AG09319 (cell line): ENCODE measurements around the gene ZFR2.

ENCODE experiments used
- DNase-seq: peaks from one replicate; pipeline ENCODE4 v3.0.0-alpha.2; 2010; ENCODE audit warnings: low read depth; ENCODE audit errors: extremely low read depth
- TF ChIP-seq, protein P1 (sequence below): IDR thresholded peaks from 2 replicates; pipeline ENCODE4 v1.5.1; 2011; ENCODE audit warnings: low read depth, mild to moderate bottlenecking, inconsistent platforms, low read length, moderate library complexity

ZFR2 gene

DNA sequence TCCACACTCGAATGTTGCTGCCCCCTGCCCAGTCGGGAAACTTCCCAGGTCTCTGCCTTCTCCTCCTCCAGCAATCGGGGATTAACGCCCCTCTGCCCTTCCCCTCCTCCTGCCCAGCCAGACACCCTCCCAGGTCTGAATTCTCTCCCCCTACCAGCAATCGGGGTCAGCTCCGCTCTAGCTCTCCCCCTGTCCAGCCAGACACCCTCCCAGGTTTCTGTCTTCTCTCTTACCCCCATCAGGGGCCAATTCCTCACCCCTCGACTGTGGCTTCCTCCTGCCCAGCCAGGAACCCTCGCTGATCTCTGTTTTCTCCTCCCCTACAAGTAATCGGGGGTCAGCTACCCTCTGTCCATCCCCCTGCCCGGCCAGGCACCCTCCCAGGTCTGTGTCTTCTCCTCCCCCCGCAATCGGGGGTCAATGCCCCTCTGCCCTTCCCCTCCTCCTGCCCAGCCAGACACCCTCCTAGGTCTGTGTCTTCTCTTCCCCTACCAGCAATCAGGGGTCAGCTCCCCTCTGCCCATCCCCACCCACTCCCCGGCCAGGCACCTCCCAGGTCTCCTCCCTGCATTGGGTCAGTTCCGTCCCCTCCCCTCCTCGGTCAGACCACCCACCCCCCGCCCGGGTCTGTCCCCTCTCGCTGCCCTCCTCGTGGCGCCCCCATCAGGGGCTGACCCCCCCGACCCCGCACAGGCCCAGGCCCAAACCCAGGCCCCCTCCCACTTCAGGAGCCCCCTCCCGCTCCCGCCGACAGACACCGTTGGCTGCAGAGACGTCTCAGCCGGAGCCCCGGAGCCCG is 668 bp downstream of the ZFR2 start:
- TF ChIP-seq, protein P1, sequence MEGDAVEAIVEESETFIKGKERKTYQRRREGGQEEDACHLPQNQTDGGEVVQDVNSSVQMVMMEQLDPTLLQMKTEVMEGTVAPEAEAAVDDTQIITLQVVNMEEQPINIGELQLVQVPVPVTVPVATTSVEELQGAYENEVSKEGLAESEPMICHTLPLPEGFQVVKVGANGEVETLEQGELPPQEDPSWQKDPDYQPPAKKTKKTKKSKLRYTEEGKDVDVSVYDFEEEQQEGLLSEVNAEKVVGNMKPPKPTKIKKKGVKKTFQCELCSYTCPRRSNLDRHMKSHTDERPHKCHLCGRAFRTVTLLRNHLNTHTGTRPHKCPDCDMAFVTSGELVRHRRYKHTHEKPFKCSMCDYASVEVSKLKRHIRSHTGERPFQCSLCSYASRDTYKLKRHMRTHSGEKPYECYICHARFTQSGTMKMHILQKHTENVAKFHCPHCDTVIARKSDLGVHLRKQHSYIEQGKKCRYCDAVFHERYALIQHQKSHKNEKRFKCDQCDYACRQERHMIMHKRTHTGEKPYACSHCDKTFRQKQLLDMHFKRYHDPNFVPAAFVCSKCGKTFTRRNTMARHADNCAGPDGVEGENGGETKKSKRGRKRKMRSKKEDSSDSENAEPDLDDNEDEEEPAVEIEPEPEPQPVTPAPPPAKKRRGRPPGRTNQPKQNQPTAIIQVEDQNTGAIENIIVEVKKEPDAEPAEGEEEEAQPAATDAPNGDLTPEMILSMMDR = no peak
- no peak for DNase-seq

GRCh38 chr19:3866910-3867638 is 1.8 kb downstream of the ZFR2 start:
- DNase-seq = no peak
- TF ChIP-seq, protein P1 = no peak

- TF ChIP-seq, protein P1 = no peak
- DNase-seq = no peak
Observed at GRCh38 chr19:3863648-3864047, 5.2 kb downstream of the ZFR2 start.

DNA sequence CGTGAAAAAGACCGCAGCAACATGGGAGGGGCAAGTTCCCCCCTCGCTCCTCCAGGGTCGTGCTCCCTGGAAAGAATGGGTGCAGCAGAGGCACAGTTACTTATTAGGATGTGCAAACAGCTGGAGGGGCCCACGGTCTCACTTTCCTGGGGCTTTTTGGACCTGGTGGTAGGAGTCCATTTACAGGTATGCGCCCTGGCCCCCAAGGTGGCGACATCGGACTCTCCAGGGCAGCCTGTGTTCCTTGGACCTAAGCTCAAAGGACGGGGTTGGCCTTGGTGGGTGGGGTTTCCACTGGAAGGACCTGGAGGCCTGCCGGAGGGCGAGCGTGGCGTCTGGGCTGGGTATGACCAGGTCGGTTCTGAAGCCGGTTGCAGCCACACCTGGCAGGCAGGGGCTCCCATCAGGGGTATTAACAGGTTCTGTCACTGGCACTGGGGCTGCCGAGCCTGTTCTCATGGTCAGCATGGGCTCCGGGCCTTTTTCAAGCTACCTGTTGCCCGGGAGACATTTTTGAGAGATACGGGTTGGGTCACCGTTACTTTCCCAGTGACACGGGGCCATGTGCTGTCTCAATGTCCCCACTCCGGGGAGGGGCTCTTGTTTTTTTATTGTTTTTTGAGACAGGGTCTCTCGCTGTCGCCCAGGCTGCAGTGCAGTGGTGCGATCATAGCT is 5.9 kb downstream of the ZFR2 start:
- TF ChIP-seq, protein P1 = no peak
- DNase-seq = no peak

GRCh38 chr19:3860499-3860898 is 8.3 kb downstream of the ZFR2 start:
- DNase-seq = no peak
- TF ChIP-seq, protein P1 = no peak

DNA sequence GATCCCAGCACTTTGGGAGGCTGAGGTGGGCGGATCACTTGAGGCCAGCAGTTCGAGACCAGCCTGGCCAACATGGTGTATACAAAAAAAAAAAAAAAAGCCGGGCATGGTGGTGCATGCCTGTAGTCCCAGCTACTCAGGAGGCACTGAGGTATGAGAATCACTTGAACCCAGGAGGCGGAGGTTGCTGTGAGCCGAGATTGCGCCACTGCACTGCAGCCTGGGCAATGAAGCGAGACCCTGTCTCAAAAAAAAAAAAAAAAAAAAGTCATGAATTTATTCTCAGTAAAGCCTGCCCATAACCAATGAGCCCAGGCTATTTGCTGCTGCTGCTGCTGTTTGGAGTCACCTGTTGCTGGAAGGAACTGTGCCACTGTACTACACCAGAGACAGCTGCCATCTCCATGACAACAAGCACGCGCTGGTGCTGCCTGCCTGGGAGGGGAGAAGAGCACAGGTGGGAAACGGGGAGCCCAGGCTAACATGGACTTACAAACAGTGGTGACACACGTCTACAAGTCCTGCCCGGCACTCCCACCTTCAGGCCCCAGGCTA is 11.3 kb downstream of the ZFR2 start:
- DNase-seq = no peak

More for the DNA sequence above, 11.3 kb downstream of the ZFR2 start:
- TF ChIP-seq, protein P1 = no peak
